Adrenal gland (tissue), 12 donors: Measurements from ENCODE around the gene SFXN5. TPM values are rescaled to one million over a fixed set of nuclear protein-coding genes. Genes with fewer than 3 reads are reported as not detected.

Source experiments
- DNase-seq, 7 donors: peaks; one replicate each; pipeline ENCODE4 v3.0.0-alpha.2; 2019 to 2020
- H3K27ac ChIP-seq, 5 donors: fragments of 200-600 bp; sonication (generic) in 4 of 5; 1 replicate in 3 of 5; 2 replicates in 2 of 5; pipeline versions ENCODE4 v1.5.1 to v1.8.0; 2016 to 2020; ENCODE audit warnings: mild to moderate bottlenecking in 1 of 5
- H3K27me3 ChIP-seq: fragments of 200-600 bp; 2 replicates; pipeline ENCODE4 v1.8.0; 2021
- H3K36me3 ChIP-seq, 2 donors: fragments of 200-600 bp; replicated peaks in 1 of 2; 1 replicate in 1 of 2; 2 replicates in 1 of 2; pipeline versions ENCODE4 v1.5.1 to v1.8.0; 2018 to 2022
- H3K4me1 ChIP-seq, 2 donors: fragments of 200-600 bp; replicated peaks in 1 of 2; 1 replicate in 1 of 2; 2 replicates in 1 of 2; pipeline versions ENCODE4 v1.5.1 to v1.8.0; 2018 to 2021
- H3K4me3 ChIP-seq, 4 donors: fragments of 200-600 bp; sonication (generic) in 3 of 4; one replicate each; pipeline ENCODE4 v1.5.1; 2016 to 2018
- H3K9me3 ChIP-seq, 3 donors: fragments of 200-600 bp; sonication (generic) in 1 of 3; replicated peaks in 1 of 3; 1 replicate in 2 of 3; 2 replicates in 1 of 3; pipeline versions ENCODE4 v1.5.1 to v1.8.0; 2016 to 2021
- POLR2A ChIP-seq, 2 donors: fragments of 450-650 bp; IDR thresholded peaks; one replicate each; pipeline ENCODE4 v1.6.1; 2017; ENCODE audit warnings: antibody characterized with exemption in 2 of 2, mild to moderate bottlenecking in 2 of 2, moderate library complexity in 1 of 2
- WGBS, 4 donors: extraction: QIAGEN DNeasy Blood & Tissue Kit in 2 of 4; methylation state at CpG; one replicate each; pipeline versions ENCODE4 v1.1.5 to v1.1.7; 2013 to 2017; 5-methylcytosine and 5-hydroxymethylcytosine counted together
- intact Hi-C, 2 donors: fragments of 100-400 bp; cut with DNase I; formaldehyde crosslinking; loops; one replicate each; pipeline versions ENCODE4 v1.14.1 to v1.15.0; 2022 to 2023
- polyA plus RNA-seq, 3 donors: library from polyadenylated mRNA; stranded (reverse); fragments of 200-250 nt in 2 of 3; fragments of 350-450 nt in 1 of 3; fragmentation: Illumina TruSeq in 1 of 3; extraction: RNeasy Lipid Tissue Mini Kit (QIAGEN cat#74804) in 1 of 3; gene quantifications; one replicate each; pipeline ENCODE4 v1.2.3, GENCODE V29; 2013 to 2014
- total RNA-seq, 9 donors: library from RNA; depleted of rRNA in 4 of 9; stranded (reverse); fragments of >200 nt in 4 of 9; fragments of 120-200 nt in 1 of 9; fragmentation: NEBNext Ultra II Directional in 1 of 9; extraction: Animal tissue kit (Norgen Biotek cat#: 25700) in 1 of 9; gene quantifications; one replicate each; pipeline versions ENCODE4 v1.1.0 to v1.2.4, GENCODE V29; 2013 to 2023
- TF ChIP-seq, protein P1 (sequence below), 6 experiments: fragments of 450-650 bp in 4 of 6; fragments of 200-600 bp in 2 of 6; sonication (generic) in 1 of 6; IDR thresholded peaks; 1 replicate in 5 of 6; 2 replicates in 1 of 6; pipeline versions ENCODE4 v1.5.1 to v1.8.0; 2016 to 2021; ENCODE audit warnings: antibody characterized with exemption in 6 of 6, mild to moderate bottlenecking in 2 of 6, moderate library complexity in 1 of 6
- donor health status: healthy with polysubstance abuse.
- donor health status: Bipolar disorder and iron deficiency.
- donor health status: DM: yes; HTN: yes; CAD: no.
- donor health status: DM: no; HTN: no; CAD: no.
- donor health status: DM: no; HTN: no; CAD: no.
- donor health status: DM: yes; HTN: yes; CAD: no.

SFXN5 gene
- total and polyA plus RNA-seq, 12 donors, result 12.2 to 56.5 (median 32.7) TPM

DNA sequence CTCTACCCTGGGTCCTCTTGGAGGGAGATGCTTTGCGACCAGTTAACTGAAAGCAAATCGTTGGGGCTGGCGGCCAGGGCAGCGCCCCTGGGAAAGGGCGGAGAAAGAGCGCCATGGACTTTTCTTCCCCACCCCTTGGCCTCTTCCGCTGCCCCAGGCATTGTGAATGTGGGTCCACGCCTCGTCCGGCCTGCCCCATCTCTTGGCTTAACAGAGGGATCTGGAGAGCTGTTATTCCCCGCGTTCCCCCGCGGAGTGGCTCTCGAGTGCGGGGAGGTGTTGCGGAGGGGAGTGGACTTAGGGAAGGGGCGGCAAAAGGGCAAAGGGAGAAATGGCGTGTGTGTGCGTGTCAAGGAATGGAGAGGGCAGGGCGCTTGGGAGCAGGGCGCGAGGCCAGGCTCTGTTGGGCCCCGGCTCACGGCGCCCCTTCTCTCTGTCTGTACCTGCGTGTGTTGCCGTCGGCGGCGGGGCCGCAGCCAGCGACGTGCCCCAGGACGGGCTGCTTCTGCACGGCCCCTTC is 147.6 kb downstream of the SFXN5 start:
- no peak overlapping the region for H3K4me3 ChIP-seq
- no peaks in the 10 kb centered on the region for H3K9me3 ChIP-seq
- H3K4me1 ChIP-seq, result peaks cover 0 to 27% of the 10 kb centered on the region in 2 donors
- DNase-seq, result peak in 2 of 7 donors; percentile 8 to 10
- 7 to 12% (median 9%) methylated on average over 17 to 36 of the region's 36 CpGs for WGBS, 4 donors
- peaks cover 98% of the 10 kb centered on the region for H3K27me3 ChIP-seq
- H3K36me3 ChIP-seq, result no peaks in the 10 kb centered on the region
- TF ChIP-seq, protein P1, sequence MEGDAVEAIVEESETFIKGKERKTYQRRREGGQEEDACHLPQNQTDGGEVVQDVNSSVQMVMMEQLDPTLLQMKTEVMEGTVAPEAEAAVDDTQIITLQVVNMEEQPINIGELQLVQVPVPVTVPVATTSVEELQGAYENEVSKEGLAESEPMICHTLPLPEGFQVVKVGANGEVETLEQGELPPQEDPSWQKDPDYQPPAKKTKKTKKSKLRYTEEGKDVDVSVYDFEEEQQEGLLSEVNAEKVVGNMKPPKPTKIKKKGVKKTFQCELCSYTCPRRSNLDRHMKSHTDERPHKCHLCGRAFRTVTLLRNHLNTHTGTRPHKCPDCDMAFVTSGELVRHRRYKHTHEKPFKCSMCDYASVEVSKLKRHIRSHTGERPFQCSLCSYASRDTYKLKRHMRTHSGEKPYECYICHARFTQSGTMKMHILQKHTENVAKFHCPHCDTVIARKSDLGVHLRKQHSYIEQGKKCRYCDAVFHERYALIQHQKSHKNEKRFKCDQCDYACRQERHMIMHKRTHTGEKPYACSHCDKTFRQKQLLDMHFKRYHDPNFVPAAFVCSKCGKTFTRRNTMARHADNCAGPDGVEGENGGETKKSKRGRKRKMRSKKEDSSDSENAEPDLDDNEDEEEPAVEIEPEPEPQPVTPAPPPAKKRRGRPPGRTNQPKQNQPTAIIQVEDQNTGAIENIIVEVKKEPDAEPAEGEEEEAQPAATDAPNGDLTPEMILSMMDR (IDR thresholded peaks at IDR 0.05), result no peak
- TF ChIP-seq POLR2A (IDR thresholded peaks at IDR 0.05), result no peak
- H3K27ac ChIP-seq, result no peak overlapping the region
- intact Hi-C loops, result no loop called here

DNA sequence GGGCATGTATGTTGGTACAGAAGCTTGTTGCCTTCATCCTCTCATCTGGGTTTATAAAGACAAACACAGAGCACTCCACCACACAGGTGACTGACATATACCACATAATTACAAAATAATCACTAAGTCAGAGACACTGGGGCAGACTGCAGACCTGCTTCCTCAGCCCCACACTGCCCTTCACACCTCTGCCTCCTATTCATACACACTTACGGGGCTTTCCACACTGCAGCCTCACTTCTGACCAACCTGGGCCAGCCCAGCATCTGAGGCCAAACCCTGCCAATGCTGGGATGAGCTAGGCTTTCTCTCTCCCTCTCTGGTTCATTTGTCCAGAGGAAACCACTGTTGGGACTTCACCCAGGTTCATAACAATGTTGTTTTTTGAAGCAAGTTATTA is 149.7 kb downstream of the SFXN5 start:
- H3K9me3 ChIP-seq, result no peaks in the 10 kb centered on the region
- peaks cover 15 to 46% of the 10 kb centered on the region in 2 donors for H3K4me1 ChIP-seq
- intact Hi-C loops, result no loop called here
- no peaks in the 10 kb centered on the region for H3K36me3 ChIP-seq
- H3K27ac ChIP-seq, result no peak overlapping the region
- no peak for TF ChIP-seq POLR2A (IDR thresholded peaks at IDR 0.05)
- TF ChIP-seq, protein P1 (IDR thresholded peaks at IDR 0.05), result no peak
- no peak for DNase-seq
- no peak overlapping the region for H3K4me3 ChIP-seq
- H3K27me3 ChIP-seq, result peaks cover 98% of the 10 kb centered on the region
- WGBS, 4 donors, result 77 to 93% (median 88%) methylated on average over 1 of the region's 1 CpG

DNA sequence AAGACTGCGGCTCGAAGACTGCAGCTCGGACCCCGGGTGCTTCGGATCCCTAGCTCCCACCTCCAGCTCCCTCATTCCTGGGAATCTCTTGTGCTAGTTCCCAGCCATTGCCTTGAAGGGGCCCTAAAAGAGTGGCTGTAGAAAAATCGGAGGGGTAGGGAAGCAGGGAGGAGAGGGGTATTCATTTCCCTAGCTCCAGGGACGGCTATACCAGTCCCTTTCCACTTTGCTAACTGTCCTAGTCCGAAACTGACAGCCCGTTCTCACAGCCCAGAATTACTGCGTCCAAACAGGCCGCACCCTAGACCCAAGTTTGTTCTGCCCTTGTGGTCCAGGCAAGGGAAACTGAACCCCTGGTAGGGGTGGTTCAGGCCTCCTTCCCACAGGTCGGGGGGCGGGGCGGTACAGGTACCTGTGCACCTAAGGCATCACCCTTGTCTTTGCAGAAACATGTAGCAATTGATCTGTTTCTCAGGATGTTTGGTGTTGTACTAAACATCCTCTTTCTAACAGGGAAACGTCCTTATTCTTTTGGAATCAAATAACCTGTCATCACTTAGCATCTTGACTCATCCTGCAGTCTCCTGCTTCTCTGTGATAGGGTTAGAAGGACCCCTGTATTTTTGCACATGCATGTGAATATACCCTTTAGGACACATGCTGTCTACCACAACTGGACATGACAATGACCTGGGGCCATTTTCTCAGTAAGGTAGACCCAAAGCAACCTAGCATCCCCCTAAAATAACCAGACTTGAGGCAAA is 150.2 kb downstream of the SFXN5 start:
- Histone ChIP-seq H3K27me3 (peaks cover 98% of the 10 kb centered on the region), H3K27ac (no peak overlapping the region), H3K4me3 (no peak overlapping the region), H3K36me3 (no peaks in the 10 kb centered on the region), H3K9me3 (no peaks in the 10 kb centered on the region), H3K4me1 (peaks cover 20 to 51% of the 10 kb centered on the region in 2 donors)
- intact Hi-C loops, result no loop called here
- peak in 1 of 7 donors; percentile 16 for DNase-seq
- WGBS, 4 donors, result 34 to 51% (median 38%) methylated on average over 12 to 15 of the region's 15 CpGs
- TF ChIP-seq, protein P1 (IDR thresholded peaks at IDR 0.05), result no peak
- TF ChIP-seq POLR2A (IDR thresholded peaks at IDR 0.05), result no peak

DNA sequence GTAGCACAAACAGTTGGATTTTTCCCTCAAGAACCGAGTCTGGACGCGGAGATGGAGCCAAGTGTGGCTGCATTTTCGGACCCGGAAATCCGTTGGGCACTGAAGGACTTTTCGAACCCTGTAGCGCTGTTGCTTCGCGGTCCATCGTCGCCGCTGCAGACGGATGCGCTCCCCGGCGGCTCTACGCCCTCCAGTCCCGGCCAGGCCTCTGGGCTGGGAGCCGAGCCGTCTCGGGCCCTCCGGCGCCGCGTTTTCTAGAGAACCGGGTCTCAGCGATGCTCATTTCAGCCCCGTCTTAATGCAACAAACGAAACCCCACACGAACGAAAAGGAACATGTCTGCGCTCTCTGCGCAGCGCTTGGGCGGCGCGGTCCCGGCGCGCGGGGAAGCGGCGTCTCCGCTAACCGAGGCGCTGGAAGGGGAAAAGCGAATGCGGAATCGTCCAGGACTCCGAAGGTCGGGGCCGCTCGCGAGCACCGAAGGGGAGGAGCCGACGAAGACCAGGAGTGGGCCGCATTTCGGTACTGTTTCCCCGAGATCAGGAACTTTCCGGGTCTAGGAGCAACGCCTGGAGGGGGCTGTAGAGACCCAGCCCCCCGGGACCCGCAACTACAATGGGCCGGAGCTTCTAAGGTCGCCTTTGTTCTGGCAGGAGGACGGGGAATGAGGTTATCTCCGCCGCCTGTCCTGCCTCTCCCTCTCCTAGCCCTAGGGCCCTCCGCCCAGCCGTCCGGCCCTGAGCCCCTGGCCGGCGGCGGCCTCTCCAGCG is 151.0 kb downstream of the SFXN5 start:
- H3K9me3 ChIP-seq, result no peaks in the 10 kb centered on the region
- peaks cover 98% of the 10 kb centered on the region for H3K27me3 ChIP-seq
- peak overlapping the region in 1 of 4 donors; percentile 18 for H3K4me3 ChIP-seq
- no peak overlapping the region for H3K27ac ChIP-seq
- intact Hi-C loops, result no loop called here
- DNase-seq, result peak in 1 of 7 donors; percentile 19
- TF ChIP-seq, protein P1 (IDR thresholded peaks at IDR 0.05), result no peak
- TF ChIP-seq POLR2A (IDR thresholded peaks at IDR 0.05), result no peak
- no peaks in the 10 kb centered on the region for H3K36me3 ChIP-seq
- peaks cover 27 to 59% of the 10 kb centered on the region in 2 donors for H3K4me1 ChIP-seq
- WGBS, 4 donors, result 4% methylated on average over 13 to 77 of the region's 77 CpGs; no CpG with 5 or more reads in 1 of the 4 donors
